SK-N-SH treated with all-trans-retinoic acid at 6 μM for 48 hours (cell line): Measurements from ENCODE around the gene NCOA6.

ENCODE experiments used
- BACH2 ChIP-seq: fragments of 250-450 bp; sonication (Bioruptor Pico); IDR thresholded peaks from 2 replicates; pipeline ENCODE4 v1.9.0; 2021; ENCODE audit warnings: mild to moderate bottlenecking, borderline replicate concordance
- ESRRG ChIP-seq: fragments of 250-450 bp; sonication (Bioruptor Pico); IDR thresholded peaks from 2 replicates; pipeline ENCODE4 v1.6.1; 2021; ENCODE audit warnings: mild to moderate bottlenecking
- ISL1 ChIP-seq: fragments of 250-450 bp; sonication (Bioruptor Pico); IDR thresholded peaks from 2 replicates; pipeline ENCODE4 v2.1.2; 2022; ENCODE audit warnings: mild to moderate bottlenecking, moderate library complexity
- OSR1 ChIP-seq: fragments of 250-450 bp; sonication (Bioruptor Pico); IDR thresholded peaks from 2 replicates; pipeline ENCODE4 v1.8.0; 2022; ENCODE audit warnings: moderate library complexity, mild to moderate bottlenecking, inconsistent platforms
- PPARA ChIP-seq: fragments of 250-450 bp; sonication (Bioruptor Pico); IDR thresholded peaks from 2 replicates; pipeline ENCODE4 v1.5.0; 2020; ENCODE audit warnings: mild to moderate bottlenecking, borderline replicate concordance
- RARB ChIP-seq: fragments of 250-450 bp; sonication (Bioruptor Pico); IDR thresholded peaks from 2 replicates; pipeline ENCODE4 v1.8.0; 2021; ENCODE audit warnings: mild to moderate bottlenecking, moderate library complexity
- TCF4 ChIP-seq: fragments of 250-450 bp; sonication (Bioruptor Pico); IDR thresholded peaks from 2 replicates; pipeline ENCODE4 v1.8.0; 2021; ENCODE audit warnings: mild to moderate bottlenecking, moderate library complexity, borderline replicate concordance
- ZC3H10 ChIP-seq: fragments of 250-450 bp; sonication (Bioruptor Pico); IDR thresholded peaks from 2 replicates; pipeline ENCODE4 v1.5.1; 2021; ENCODE audit warnings: mild to moderate bottlenecking, moderate library complexity
- ZFP3 ChIP-seq: fragments of 250-450 bp; sonication (Bioruptor Pico); IDR thresholded peaks from 2 replicates; pipeline ENCODE4 v1.5.0; 2020; ENCODE audit warnings: mild to moderate bottlenecking, moderate library complexity
- ZNF70 ChIP-seq: fragments of 450-650 bp; formaldehyde crosslinking; IDR thresholded peaks from 2 replicates; pipeline ENCODE4 v1.5.0; 2020; ENCODE audit warnings: mild to moderate bottlenecking, moderate library complexity
- TF ChIP-seq, protein P1 (sequence below): fragments of 250-450 bp; sonication (Bioruptor Pico); IDR thresholded peaks from 2 replicates; pipeline ENCODE4 v1.5.1; 2020; ENCODE audit warnings: low read depth, mild to moderate bottlenecking, moderate library complexity
- TF ChIP-seq, protein P2 (sequence below): fragments of 250-450 bp; sonication (Bioruptor Pico); IDR thresholded peaks from 2 replicates; pipeline ENCODE4 v1.8.0; 2021; ENCODE audit warnings: low read depth, mild to moderate bottlenecking, moderate library complexity, borderline replicate concordance
- TF ChIP-seq, protein P3 (sequence below): fragments of 250-450 bp; sonication (Bioruptor Pico); IDR thresholded peaks from 2 replicates; pipeline ENCODE4 v1.8.0; 2020; ENCODE audit warnings: mild to moderate bottlenecking, moderate library complexity, borderline replicate concordance
- TF ChIP-seq, protein P4 (sequence below): fragments of 250-450 bp; sonication (Bioruptor Pico); IDR thresholded peaks from 2 replicates; pipeline ENCODE4 v1.5.0; 2020; ENCODE audit warnings: mild to moderate bottlenecking, moderate library complexity

DNA sequence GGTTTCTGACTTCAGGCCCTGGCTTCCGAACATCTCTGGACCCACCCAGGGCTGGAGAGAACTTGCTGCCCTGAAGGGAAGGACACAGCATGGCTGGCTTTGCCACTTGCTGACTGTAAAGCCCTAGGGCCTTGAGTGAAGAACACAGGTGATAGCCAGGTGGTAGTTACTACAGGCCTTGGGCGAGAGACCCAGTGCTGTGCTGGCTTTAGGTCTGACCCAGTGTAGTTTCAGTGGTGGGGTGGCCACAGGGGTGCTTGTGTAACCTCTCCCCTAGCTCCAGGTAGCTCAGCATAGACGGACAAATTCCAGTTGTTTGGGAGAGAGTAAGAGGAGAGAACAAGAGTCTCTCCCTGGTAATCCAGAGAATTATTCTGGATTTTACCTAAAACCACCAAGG lies 27.1 kb downstream of the NCOA6 start:
- no peak for TF ChIP-seq RARB
- TF ChIP-seq, protein P1, sequence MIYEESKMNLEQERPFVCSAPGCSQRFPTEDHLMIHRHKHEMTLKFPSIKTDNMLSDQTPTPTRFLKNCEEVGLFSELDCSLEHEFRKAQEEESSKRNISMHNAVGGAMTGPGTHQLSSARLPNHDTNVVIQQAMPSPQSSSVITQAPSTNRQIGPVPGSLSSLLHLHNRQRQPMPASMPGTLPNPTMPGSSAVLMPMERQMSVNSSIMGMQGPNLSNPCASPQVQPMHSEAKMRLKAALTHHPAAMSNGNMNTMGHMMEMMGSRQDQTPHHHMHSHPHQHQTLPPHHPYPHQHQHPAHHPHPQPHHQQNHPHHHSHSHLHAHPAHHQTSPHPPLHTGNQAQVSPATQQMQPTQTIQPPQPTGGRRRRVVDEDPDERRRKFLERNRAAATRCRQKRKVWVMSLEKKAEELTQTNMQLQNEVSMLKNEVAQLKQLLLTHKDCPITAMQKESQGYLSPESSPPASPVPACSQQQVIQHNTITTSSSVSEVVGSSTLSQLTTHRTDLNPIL (CRISPR knock-in tag): no peak
- TF ChIP-seq ISL1 (CRISPR knock-in tag): no peak
- TF ChIP-seq ZC3H10 (CRISPR knock-in tag): no peak
- no peak for TF ChIP-seq PPARA
- TF ChIP-seq, protein P2, sequence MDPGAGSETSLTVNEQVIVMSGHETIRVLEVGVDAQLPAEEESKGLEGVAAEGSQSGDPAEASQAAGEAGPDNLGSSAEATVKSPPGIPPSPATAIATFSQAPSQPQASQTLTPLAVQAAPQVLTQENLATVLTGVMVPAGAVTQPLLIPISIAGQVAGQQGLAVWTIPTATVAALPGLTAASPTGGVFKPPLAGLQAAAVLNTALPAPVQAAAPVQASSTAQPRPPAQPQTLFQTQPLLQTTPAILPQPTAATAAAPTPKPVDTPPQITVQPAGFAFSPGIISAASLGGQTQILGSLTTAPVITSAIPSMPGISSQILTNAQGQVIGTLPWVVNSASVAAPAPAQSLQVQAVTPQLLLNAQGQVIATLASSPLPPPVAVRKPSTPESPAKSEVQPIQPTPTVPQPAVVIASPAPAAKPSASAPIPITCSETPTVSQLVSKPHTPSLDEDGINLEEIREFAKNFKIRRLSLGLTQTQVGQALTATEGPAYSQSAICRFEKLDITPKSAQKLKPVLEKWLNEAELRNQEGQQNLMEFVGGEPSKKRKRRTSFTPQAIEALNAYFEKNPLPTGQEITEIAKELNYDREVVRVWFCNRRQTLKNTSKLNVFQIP (CRISPR knock-in tag): no peak
- TF ChIP-seq BACH2 (CRISPR knock-in tag): no peak
- TF ChIP-seq ZFP3 (CRISPR knock-in tag): no peak
- TF ChIP-seq, protein P3, sequence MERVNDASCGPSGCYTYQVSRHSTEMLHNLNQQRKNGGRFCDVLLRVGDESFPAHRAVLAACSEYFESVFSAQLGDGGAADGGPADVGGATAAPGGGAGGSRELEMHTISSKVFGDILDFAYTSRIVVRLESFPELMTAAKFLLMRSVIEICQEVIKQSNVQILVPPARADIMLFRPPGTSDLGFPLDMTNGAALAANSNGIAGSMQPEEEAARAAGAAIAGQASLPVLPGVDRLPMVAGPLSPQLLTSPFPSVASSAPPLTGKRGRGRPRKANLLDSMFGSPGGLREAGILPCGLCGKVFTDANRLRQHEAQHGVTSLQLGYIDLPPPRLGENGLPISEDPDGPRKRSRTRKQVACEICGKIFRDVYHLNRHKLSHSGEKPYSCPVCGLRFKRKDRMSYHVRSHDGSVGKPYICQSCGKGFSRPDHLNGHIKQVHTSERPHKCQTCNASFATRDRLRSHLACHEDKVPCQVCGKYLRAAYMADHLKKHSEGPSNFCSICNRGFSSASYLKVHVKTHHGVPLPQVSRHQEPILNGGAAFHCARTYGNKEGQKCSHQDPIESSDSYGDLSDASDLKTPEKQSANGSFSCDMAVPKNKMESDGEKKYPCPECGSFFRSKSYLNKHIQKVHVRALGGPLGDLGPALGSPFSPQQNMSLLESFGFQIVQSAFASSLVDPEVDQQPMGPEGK: no peak
- TF ChIP-seq ESRRG (CRISPR knock-in tag): no peak
- no peak for TF ChIP-seq TCF4 (CRISPR knock-in tag)
- TF ChIP-seq, protein P4, sequence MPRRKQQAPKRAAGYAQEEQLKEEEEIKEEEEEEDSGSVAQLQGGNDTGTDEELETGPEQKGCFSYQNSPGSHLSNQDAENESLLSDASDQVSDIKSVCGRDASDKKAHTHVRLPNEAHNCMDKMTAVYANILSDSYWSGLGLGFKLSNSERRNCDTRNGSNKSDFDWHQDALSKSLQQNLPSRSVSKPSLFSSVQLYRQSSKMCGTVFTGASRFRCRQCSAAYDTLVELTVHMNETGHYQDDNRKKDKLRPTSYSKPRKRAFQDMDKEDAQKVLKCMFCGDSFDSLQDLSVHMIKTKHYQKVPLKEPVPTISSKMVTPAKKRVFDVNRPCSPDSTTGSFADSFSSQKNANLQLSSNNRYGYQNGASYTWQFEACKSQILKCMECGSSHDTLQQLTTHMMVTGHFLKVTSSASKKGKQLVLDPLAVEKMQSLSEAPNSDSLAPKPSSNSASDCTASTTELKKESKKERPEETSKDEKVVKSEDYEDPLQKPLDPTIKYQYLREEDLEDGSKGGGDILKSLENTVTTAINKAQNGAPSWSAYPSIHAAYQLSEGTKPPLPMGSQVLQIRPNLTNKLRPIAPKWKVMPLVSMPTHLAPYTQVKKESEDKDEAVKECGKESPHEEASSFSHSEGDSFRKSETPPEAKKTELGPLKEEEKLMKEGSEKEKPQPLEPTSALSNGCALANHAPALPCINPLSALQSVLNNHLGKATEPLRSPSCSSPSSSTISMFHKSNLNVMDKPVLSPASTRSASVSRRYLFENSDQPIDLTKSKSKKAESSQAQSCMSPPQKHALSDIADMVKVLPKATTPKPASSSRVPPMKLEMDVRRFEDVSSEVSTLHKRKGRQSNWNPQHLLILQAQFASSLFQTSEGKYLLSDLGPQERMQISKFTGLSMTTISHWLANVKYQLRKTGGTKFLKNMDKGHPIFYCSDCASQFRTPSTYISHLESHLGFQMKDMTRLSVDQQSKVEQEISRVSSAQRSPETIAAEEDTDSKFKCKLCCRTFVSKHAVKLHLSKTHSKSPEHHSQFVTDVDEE (CRISPR knock-in tag): no peak
- no peak for TF ChIP-seq OSR1 (CRISPR knock-in tag)
- no peak for TF ChIP-seq ZNF70 (CRISPR knock-in tag)
